Naive thymus-derived CD4-positive, alpha-beta T cell (primary cell): ENCODE measurements around the gene FOXN3. TPM values are rescaled to one million over a fixed set of nuclear protein-coding genes. Genes with fewer than 3 reads are reported as not detected.
A peak's percentile ranks its signal among the peaks of the same experiment; 100 is the strongest.

Source experiments
- ATAC-seq: fragments of 150-1000 bp; cut with Tn5 transposase; 2 replicates; pipeline ENCODE4 v1.10.0; 2021; ENCODE audit warnings: mild to moderate bottlenecking, moderate library complexity
- CTCF ChIA-PET: fragments of 350-600 bp; sonication (Branson Sonifier 250); formaldehyde crosslinking; loops from one replicate; lab custom pipeline; 2021; ENCODE audit warnings: antibody characterized with exemption; lab: Charles Lee
- POLR2A ChIA-PET: fragments of 350-600 bp; sonication (Branson Sonifier 250); formaldehyde crosslinking; loops from one replicate; lab custom pipeline; 2021; ENCODE audit warnings: antibody characterized with exemption, inconsistent platforms; lab: Charles Lee
- DNase-seq, 9 donors: peaks; one replicate each; pipeline versions ENCODE4 v3.0.0 to v3.0.0-alpha.2; 2020 to 2022; ENCODE audit warnings: mixed read lengths in 1 of 9
- H3K27ac ChIP-seq: one replicate; pipeline ENCODE4 v1.7.0; 2013; ENCODE audit warnings: mild to moderate bottlenecking, low read depth, low read length, moderate library complexity
- H3K27me3 ChIP-seq, 2 donors: one replicate each; pipeline ENCODE4 v1.7.0; 2013; ENCODE audit warnings: low read length in 2 of 2, mild to moderate bottlenecking in 2 of 2, moderate library complexity in 2 of 2; ENCODE audit not compliant: control insufficient read depth in 2 of 2, insufficient read depth in 2 of 2
- H3K36me3 ChIP-seq, 3 experiments: 1 replicate in 2 of 3; 2 replicates in 1 of 3; pipeline ENCODE4 v1.7.0; 2013; ENCODE audit warnings: low read length in 3 of 3, mild to moderate bottlenecking in 3 of 3, moderate library complexity in 1 of 3; ENCODE audit not compliant: insufficient read depth in 3 of 3, control insufficient read depth in 2 of 3
- H3K4me1 ChIP-seq, 2 donors: one replicate each; pipeline ENCODE4 v1.7.0; 2013; ENCODE audit warnings: low read length in 2 of 2, mild to moderate bottlenecking in 2 of 2, moderate library complexity in 1 of 2; ENCODE audit not compliant: control insufficient read depth in 2 of 2, insufficient read depth in 2 of 2
- H3K4me3 ChIP-seq: 2 replicates; pipeline ENCODE4 v1.7.0; 2013; ENCODE audit warnings: mild to moderate bottlenecking, low read length
- H3K9me3 ChIP-seq, 3 experiments: 1 replicate in 2 of 3; 2 replicates in 1 of 3; pipeline ENCODE4 v1.7.0; 2013; ENCODE audit warnings: low read length in 3 of 3; ENCODE audit not compliant: control insufficient read depth in 2 of 3
- H3K27ac Mint-ChIP-seq, 9 donors: one replicate each; pipeline ENCODE4 v1.8.0; 2020 to 2022; ENCODE audit warnings: mixed read lengths in 9 of 9, mild to moderate bottlenecking in 8 of 9, moderate library complexity in 5 of 9, inconsistent platforms in 2 of 9
- H3K27me3 Mint-ChIP-seq, 5 donors: one replicate each; pipeline ENCODE4 v1.8.0; 2021 to 2022; ENCODE audit warnings: mixed read lengths in 5 of 5, mild to moderate bottlenecking in 1 of 5
- H3K36me3 Mint-ChIP-seq, 5 donors: one replicate each; pipeline ENCODE4 v1.8.0; 2020 to 2022; ENCODE audit warnings: mixed read lengths in 5 of 5, mild to moderate bottlenecking in 3 of 5, inconsistent platforms in 1 of 5
- H3K4me1 Mint-ChIP-seq, 7 donors: one replicate each; pipeline ENCODE4 v1.8.0; 2020 to 2022; ENCODE audit warnings: mixed read lengths in 7 of 7, mild to moderate bottlenecking in 3 of 7, inconsistent platforms in 1 of 7
- H3K4me3 Mint-ChIP-seq, 10 donors: one replicate each; pipeline ENCODE4 v1.8.0; 2020 to 2022; ENCODE audit warnings: mild to moderate bottlenecking in 10 of 10, mixed read lengths in 10 of 10, moderate library complexity in 6 of 10, inconsistent platforms in 2 of 10
- H3K9me3 Mint-ChIP-seq, 11 donors: one replicate each; pipeline ENCODE4 v1.8.0; 2020 to 2022; ENCODE audit warnings: mixed read lengths in 11 of 11, mild to moderate bottlenecking in 4 of 11, inconsistent platforms in 1 of 11, moderate library complexity in 1 of 11
- intact Hi-C, 2 donors: fragments of 100-400 bp; cut with micrococcal nuclease; formaldehyde crosslinking; loops; one replicate each; pipeline ENCODE4 v1.15.1; 2023
- polyA plus RNA-seq, 2 donors: library from polyadenylated mRNA; unstranded; fragments of 300-500 nt; fragmentation: Illumina TruSeq; gene quantifications; one replicate each; pipeline ENCODE4 v1.2.3, GENCODE V29; 2021
- total RNA-seq, 6 experiments: library from RNA in 5 of 6; stranded (reverse) in 5 of 6; gene quantifications; 1 replicate in 5 of 6; 2 replicates in 1 of 6; pipeline ENCODE4 v1.2.3 and lab custom pipeline; 2021 to 2026

The FOXN3 gene
- total and polyA plus RNA-seq, 7 experiments from 2014 or later, result 103 to 192 (median 149) TPM

- DNase-seq (no peak), ATAC-seq (no peak)
- intact Hi-C loops, result no loop called here
- ChIA-PET CTCF (no interaction called here), POLR2A (interaction anchor here (1.0 kb wide), 1 partner anchor 34 kb away, joined by 3 read pairs; no protein-coding TSS in a partner anchor)
- Histone ChIP-seq H3K27ac (no peak overlapping the region), H3K4me3 (no peak overlapping the region), H3K4me1 (peaks cover 0 to 9% of the 10 kb centered on the region in 2 donors), H3K36me3 (no peaks in the 10 kb centered on the region), H3K27me3 (no peaks in the 10 kb centered on the region), H3K9me3 (no peaks in the 10 kb centered on the region)
- Mint-ChIP-seq H3K9me3 (peaks cover 0 to 6% (median 0%) of the 10 kb centered on the region in 11 donors), H3K4me1 (peaks cover 29 to 91% (median 80%) of the 10 kb centered on the region in 7 donors), H3K27ac (peak overlapping the region in 6 of 9 donors; percentile 0 to 50 (median 22)), H3K27me3 (no peaks in the 10 kb centered on the region), H3K4me3 (no peak overlapping the region), H3K36me3 (peaks cover 0 to 35% (median 5%) of the 10 kb centered on the region in 5 donors)
Measured at GRCh38 chr14:89228921-89229639, 188.0 kb downstream of the FOXN3 start.

GRCh38 chr14:89227496-89227836 is 189.6 kb downstream of the FOXN3 start:
- no peak for ATAC-seq
- H3K36me3 ChIP-seq, result peaks cover 0 to 7% (median 0%) of the 10 kb centered on the region in 3 experiments
- no peaks in the 10 kb centered on the region for H3K27me3 Mint-ChIP-seq
- peaks cover 0 to 33% (median 0%) of the 10 kb centered on the region in 5 donors for H3K36me3 Mint-ChIP-seq
- H3K4me1 Mint-ChIP-seq, result peaks cover 22 to 88% (median 79%) of the 10 kb centered on the region in 7 donors
- no peak overlapping the region for H3K4me3 Mint-ChIP-seq
- peaks cover 0 to 10% of the 10 kb centered on the region in 2 donors for H3K4me1 ChIP-seq
- POLR2A ChIA-PET, result no interaction called here
- peaks cover 0 to 6% (median 0%) of the 10 kb centered on the region in 11 donors for H3K9me3 Mint-ChIP-seq
- intact Hi-C loops, result no loop called here
- H3K27ac ChIP-seq, result no peak overlapping the region
- no peak for DNase-seq
- H3K4me3 ChIP-seq, result no peak overlapping the region
- peak overlapping the region in 5 of 9 donors; percentile 8 to 65 (median 38) for H3K27ac Mint-ChIP-seq
- H3K27me3 ChIP-seq, result no peaks in the 10 kb centered on the region
- CTCF ChIA-PET, result no interaction called here
- H3K9me3 ChIP-seq, result no peaks in the 10 kb centered on the region

- peaks cover 0 to 6% (median 0%) of the 10 kb centered on the region in 11 donors for H3K9me3 Mint-ChIP-seq
- intact Hi-C loops, result no loop called here
- no peak for DNase-seq
- Histone ChIP-seq H3K9me3 (no peaks in the 10 kb centered on the region), H3K27me3 (no peaks in the 10 kb centered on the region), H3K27ac (no peak overlapping the region), H3K36me3 (peaks cover 0 to 7% (median 0%) of the 10 kb centered on the region in 3 experiments), H3K4me3 (no peak overlapping the region), H3K4me1 (peaks cover 0 to 15% of the 10 kb centered on the region in 2 donors)
- no peaks in the 10 kb centered on the region for H3K27me3 Mint-ChIP-seq
- peaks cover 0 to 33% (median 0%) of the 10 kb centered on the region in 5 donors for H3K36me3 Mint-ChIP-seq
- POLR2A ChIA-PET, result no interaction called here
- peak overlapping the region in 4 of 9 donors; percentile 8 to 65 (median 48) for H3K27ac Mint-ChIP-seq
- H3K4me1 Mint-ChIP-seq, result peaks cover 24 to 89% (median 84%) of the 10 kb centered on the region in 7 donors
- CTCF ChIA-PET, result interaction anchor here (0.8 kb wide), 1 partner anchor 635 kb away, joined by 3 read pairs; no protein-coding TSS in a partner anchor
- ATAC-seq, result no peak
- H3K4me3 Mint-ChIP-seq, result no peak overlapping the region
Measured at GRCh38 chr14:89226801-89227495, 190.1 kb downstream of the FOXN3 start.

GRCh38 chr14:89225607-89226006 is 191.4 kb downstream of the FOXN3 start:
- Histone ChIP-seq H3K4me3 (no peak overlapping the region), H3K4me1 (peaks cover 0 to 27% of the 10 kb centered on the region in 2 donors), H3K9me3 (no peaks in the 10 kb centered on the region), H3K27me3 (no peaks in the 10 kb centered on the region), H3K27ac (no peak overlapping the region), H3K36me3 (peaks cover 0 to 7% (median 0%) of the 10 kb centered on the region in 3 experiments)
- Mint-ChIP-seq H3K4me3 (peak overlapping the region in 1 of 10 donors; percentile 29), H3K4me1 (peaks cover 34 to 89% (median 85%) of the 10 kb centered on the region in 7 donors), H3K27ac (peak overlapping the region in 8 of 9 donors; percentile 18 to 80 (median 47)), H3K27me3 (no peaks in the 10 kb centered on the region), H3K9me3 (peaks cover 0 to 6% (median 0%) of the 10 kb centered on the region in 11 donors), H3K36me3 (peaks cover 0 to 26% (median under 1%) of the 10 kb centered on the region in 5 donors)
- CTCF ChIA-PET, result no interaction called here
- intact Hi-C loops, result no loop called here
- POLR2A ChIA-PET, result no interaction called here
- ATAC-seq, result no peak
- DNase-seq, result no peak

GRCh38 chr14:89221109-89221810 is 195.8 kb downstream of the FOXN3 start:
- intact Hi-C loops, result no loop called here
- Mint-ChIP-seq H3K9me3 (peaks cover 0 to 4% (median 0%) of the 10 kb centered on the region in 11 donors), H3K36me3 (peaks cover 3 to 34% (median 11%) of the 10 kb centered on the region in 5 donors), H3K4me3 (peak overlapping the region in 7 of 10 donors; percentile 10 to 56 (median 35)), H3K4me1 (peaks cover 26 to 86% (median 70%) of the 10 kb centered on the region in 7 donors), H3K27ac (peak overlapping the region; percentile 28 to 90 (median 76)), H3K27me3 (no peaks in the 10 kb centered on the region)
- H3K4me3 ChIP-seq, result no peak overlapping the region
- ATAC-seq (peak; percentile 94), DNase-seq (peak in 7 of 9 donors; percentile 18 to 74 (median 61))
- no peaks in the 10 kb centered on the region for H3K9me3 ChIP-seq
- ChIA-PET POLR2A (no interaction called here), CTCF (no interaction called here)
- peaks cover 0 to 11% (median 6%) of the 10 kb centered on the region in 3 experiments for H3K36me3 ChIP-seq
- H3K4me1 ChIP-seq, result peaks cover 0 to 24% of the 10 kb centered on the region in 2 donors
- no peaks in the 10 kb centered on the region for H3K27me3 ChIP-seq
- H3K27ac ChIP-seq, result peak overlapping the region; percentile 16

- peak overlapping the region in 3 of 9 donors; percentile 32 to 67 (median 48) for H3K27ac Mint-ChIP-seq
- peaks cover 19 to 76% (median 72%) of the 10 kb centered on the region in 7 donors for H3K4me1 Mint-ChIP-seq
Measured at GRCh38 chr14:89219051-89219450, 198.0 kb downstream of the FOXN3 start.

More at GRCh38 chr14:89219051-89219450, 198.0 kb downstream of the FOXN3 start:
- CTCF ChIA-PET, result no interaction called here
- ATAC-seq, result no peak
- Histone ChIP-seq H3K4me3 (no peak overlapping the region), H3K27me3 (no peaks in the 10 kb centered on the region), H3K4me1 (peaks cover 0 to 19% of the 10 kb centered on the region in 2 donors), H3K9me3 (no peaks in the 10 kb centered on the region), H3K36me3 (peaks cover 0 to 17% (median 6%) of the 10 kb centered on the region in 3 experiments), H3K27ac (no peak overlapping the region)
- POLR2A ChIA-PET, result no interaction called here
- intact Hi-C loops, result no loop called here
- DNase-seq, result no peak
- H3K9me3 Mint-ChIP-seq, result peaks cover 0 to 2% (median 0%) of the 10 kb centered on the region in 11 donors
- H3K36me3 Mint-ChIP-seq, result peaks cover 3 to 32% (median 14%) of the 10 kb centered on the region in 5 donors
- no peak overlapping the region for H3K4me3 Mint-ChIP-seq
- H3K27me3 Mint-ChIP-seq, result no peaks in the 10 kb centered on the region
